ENCODE results near the gene BRCA1.
"Not testable (repeated sequence)": the region's sequence is repeated elsewhere in the genome, so short reads cannot be mapped to it uniquely, and the experiment has no call there.

Gene BRCA1

DNA sequence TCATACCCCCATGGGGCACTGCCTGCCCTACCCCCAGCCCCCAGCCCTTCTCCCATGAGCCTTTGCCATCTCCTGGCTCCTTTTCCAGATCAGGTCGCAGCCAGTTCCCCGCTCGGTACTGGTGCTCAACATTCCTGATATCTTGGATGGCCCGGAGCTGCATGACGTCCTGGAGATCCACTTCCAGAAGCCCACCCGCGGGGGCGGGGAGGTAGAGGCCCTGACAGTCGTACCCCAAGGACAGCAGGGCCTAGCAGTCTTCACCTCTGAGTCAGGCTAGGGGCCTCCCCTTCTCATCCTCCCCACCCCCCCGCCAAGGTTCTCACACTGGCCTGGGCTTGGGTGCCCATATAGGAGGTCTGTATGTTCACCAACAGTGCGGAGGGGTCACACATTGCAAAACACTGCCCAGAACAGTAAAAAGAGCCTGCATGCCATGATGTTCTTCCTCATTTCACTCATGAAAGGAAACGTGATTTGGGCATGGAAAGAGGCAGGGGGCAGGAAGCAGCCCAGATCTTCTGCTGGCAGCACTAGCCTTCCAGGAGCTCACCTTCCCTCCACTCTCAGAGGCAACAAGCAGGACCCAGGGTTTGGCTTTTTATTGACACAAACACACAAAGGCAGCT, 111.0 kb downstream of the BRCA1 start:
- Histone ChIP-seq H3K9ac (ENCODE audit: low read length) (no peak overlapping the region), H3K27me3 (ENCODE audit: control insufficient read depth, insufficient read depth, low read length) (no peaks in the 10 kb centered on the region), H3K36me3 (ENCODE audit: control insufficient read depth, insufficient read depth, low read length) (peaks cover 21% of the 10 kb centered on the region), H3K4me1 (ENCODE audit: control insufficient read depth, insufficient read depth, low read length) (peaks cover 5% of the 10 kb centered on the region), H3K4me3 (ENCODE audit: low read length) (no peak overlapping the region), H3K27ac (ENCODE audit: low read depth, low read length) (no peak overlapping the region)

DNA sequence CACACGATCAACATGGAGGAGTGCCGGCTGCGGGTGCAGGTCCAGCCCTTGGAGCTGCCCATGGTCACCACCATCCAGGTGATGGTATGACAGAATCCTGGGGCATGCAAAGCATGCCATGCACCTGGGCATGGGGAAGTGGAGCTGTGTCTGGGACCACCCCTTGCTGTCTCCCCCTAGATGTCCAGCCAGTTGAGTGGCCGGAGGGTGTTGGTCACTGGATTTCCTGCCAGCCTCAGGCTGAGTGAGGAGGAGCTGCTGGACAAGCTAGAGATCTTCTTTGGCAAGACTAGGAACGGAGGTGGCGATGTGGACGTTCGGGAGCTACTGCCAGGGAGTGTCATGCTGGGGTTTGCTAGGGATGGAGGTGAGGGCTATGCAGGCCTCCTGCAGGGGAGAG, 111.9 kb downstream of the BRCA1 start:
- Histone ChIP-seq H3K4me3 (ENCODE audit: low read length) (no peak overlapping the region), H3K4me1 (ENCODE audit: control insufficient read depth, insufficient read depth, low read length) (peaks cover 2% of the 10 kb centered on the region), H3K9ac (ENCODE audit: low read length) (peak overlapping the region; percentile 6), H3K27me3 (ENCODE audit: control insufficient read depth, insufficient read depth, low read length) (no peaks in the 10 kb centered on the region), H3K27ac (ENCODE audit: low read depth, low read length) (no peak overlapping the region), H3K36me3 (ENCODE audit: control insufficient read depth, insufficient read depth, low read length) (peaks cover 18% of the 10 kb centered on the region)

DNA sequence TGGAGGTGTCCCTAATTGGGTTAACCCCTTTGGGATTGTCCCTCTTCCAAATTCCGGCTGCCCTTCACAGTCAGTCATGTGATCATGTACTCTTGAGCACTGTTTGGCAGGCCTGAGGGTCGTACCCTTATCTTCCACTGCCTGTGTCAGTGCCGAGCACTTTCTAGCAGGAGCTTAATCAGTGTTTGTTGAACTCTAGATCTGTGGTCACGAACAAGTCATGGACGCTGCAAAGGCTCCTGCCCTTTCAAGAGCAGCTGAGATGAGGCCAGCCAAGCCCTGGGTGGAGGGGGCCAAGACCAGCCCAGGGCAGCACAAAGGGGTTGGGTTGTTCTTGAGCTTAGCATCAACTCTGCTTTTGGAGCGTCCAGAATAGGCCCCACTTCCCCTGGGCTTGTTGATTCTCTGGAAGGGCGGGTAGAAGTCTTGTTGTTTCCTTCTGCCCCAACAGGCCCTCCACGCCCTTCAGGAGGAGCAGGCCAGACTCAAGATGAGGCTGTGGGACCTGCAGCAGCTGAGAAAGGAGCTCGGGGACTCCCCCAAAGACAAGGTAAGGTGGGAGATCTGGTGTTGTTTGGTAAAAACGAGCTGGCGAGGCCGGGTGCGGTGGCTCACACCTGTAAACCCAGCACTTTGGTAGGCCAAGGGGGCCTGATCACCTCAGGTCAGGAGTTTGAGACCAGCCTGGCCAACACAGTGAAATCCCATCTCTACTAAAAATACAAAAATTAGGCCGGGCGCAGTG, 113.3 kb downstream of the BRCA1 start:
- Histone ChIP-seq H3K4me1 (ENCODE audit: control insufficient read depth, insufficient read depth, low read length) (no peaks in the 10 kb centered on the region), H3K4me3 (ENCODE audit: low read length) (no peak overlapping the region), H3K36me3 (ENCODE audit: control insufficient read depth, insufficient read depth, low read length) (peaks cover 14% of the 10 kb centered on the region), H3K27ac (ENCODE audit: low read depth, low read length) (no peak overlapping the region), H3K9ac (ENCODE audit: low read length) (no peak overlapping the region), H3K27me3 (ENCODE audit: control insufficient read depth, insufficient read depth, low read length) (no peaks in the 10 kb centered on the region)

DNA sequence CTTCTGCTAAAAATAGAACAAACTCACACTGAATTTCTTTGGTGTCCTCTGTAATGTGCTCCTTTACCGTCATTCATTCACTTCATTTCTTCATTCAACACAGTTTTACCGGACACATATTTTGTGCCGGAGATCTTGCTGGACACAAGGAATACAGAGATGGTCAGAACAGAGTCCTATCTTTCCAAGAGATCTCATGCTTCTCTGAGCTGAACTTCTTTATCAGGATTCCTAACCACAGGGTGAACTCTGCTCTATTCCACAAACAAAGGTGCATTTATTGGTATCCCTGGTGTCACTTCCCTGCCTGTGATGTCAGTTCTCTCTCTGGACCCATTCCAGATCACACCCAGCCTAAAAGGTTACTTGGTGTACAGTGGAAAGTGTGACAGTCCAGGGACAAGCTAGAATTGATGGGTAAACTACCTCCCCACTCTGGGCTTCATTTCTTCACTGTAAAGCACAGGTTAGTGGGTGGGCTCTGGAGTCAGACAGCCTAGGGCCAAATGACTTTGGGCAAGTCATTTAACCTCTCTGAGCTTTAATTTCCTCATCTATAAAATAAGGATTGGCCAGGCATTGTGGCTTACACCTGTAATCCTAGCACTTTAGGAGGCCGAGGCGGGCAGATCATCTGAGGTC, 114.4 kb downstream of the BRCA1 start:
- H3K36me3 ChIP-seq (ENCODE audit: control insufficient read depth, insufficient read depth, low read length), result peaks cover 14% of the 10 kb centered on the region
- no peak overlapping the region for H3K4me3 ChIP-seq (ENCODE audit: low read length)
- peaks cover 3% of the 10 kb centered on the region for H3K4me1 ChIP-seq (ENCODE audit: control insufficient read depth, insufficient read depth, low read length)
- no peak overlapping the region for H3K27ac ChIP-seq (ENCODE audit: low read depth, low read length)
- no peak overlapping the region for H3K9ac ChIP-seq (ENCODE audit: low read length)
- no peaks in the 10 kb centered on the region for H3K27me3 ChIP-seq (ENCODE audit: control insufficient read depth, insufficient read depth, low read length)

DNA sequence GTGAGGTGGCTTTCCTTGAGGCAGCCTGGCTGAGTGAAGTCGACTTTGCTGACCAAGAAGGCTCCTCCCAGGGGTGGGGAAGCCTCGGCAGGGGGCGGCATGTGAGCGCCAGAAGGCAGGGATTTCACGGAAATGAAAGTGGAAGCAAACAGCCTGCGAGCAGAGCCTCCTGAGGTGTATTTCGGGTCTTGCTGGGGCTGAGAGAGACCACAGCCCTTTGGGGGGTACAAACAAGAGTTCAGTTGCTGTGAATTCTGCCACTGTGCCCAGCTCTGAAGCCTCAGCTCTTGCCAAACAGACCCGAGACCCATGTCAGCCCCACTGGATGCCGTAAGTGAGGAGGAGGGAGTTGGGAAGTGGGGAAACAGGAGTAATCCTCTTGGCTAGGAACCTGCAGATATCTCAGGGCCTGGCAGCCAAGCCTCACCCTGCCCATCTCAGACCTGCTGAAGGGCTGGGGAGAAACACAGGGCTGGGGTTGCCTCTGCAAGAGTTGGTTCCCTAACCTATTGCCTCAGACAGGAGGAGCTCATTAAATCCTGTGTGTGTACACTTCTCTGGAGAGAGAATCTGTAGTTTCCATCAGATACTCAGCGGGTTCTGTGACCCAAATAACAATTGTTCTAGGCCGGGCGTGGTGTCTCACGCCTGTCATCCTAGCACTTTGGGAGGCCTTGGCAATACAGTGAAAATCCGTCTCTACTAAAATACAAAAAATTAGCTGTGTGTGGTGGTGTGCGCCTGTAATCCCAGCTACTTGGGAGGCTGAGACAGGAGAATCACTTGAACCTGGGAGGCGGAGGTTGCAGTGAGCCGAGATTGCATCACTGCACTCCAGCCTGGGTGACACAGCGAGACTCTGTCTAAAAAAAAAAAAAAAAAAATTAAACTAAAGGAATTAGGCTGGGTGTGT, 118.3 kb downstream of the BRCA1 start, which contains the start of gene IFI35:
IFI35 (plus strand) TSS at position 146 of the 913 bp plus-strand sequence; CDS start at position 310, 164 bp downstream.
- Histone ChIP-seq H3K4me3 (ENCODE audit: low read length) (peak within 1 kb of the TSS; percentile 96), H3K9ac (ENCODE audit: low read length) (peak within 1 kb of the TSS; percentile 93), H3K27me3 (ENCODE audit: control insufficient read depth, insufficient read depth, low read length) (no peaks in the 10 kb centered on the region), H3K36me3 (ENCODE audit: control insufficient read depth, insufficient read depth, low read length) (peaks cover 7% of the 10 kb centered on the region), H3K27ac (ENCODE audit: low read depth, low read length) (peak within 1 kb of the TSS; percentile 94), H3K4me1 (ENCODE audit: control insufficient read depth, insufficient read depth, low read length) (peaks cover 3% of the 10 kb centered on the region)

DNA sequence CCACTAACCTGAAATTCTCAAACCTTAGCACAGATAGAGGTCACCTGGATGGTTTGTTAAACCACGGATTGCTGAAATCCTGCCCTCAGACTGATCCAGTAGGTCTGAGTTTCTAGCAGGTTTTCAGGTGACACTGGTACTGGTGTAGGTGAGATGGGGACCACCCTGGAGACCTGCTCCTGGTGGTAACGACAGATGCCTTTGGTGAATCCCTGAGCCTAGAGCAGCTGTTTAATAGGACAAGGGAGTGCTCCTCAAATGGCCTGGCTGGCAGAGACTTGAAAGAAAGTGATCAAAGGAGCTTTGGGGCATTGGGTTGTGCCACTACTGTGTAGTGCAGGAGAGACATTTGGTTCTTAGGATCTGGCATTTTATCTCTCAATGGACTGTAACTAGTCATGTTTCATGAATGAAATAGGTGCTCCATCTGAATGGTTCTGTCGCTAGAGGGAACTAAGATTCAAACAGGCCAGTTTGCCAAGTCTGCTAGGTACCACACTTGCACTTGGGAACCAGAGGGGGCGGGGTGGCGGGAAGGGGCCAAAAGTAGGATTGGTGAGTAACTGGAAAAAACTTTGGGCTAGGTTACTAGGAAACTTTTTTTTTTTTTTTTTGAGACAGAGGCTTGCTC, 121.5 kb downstream of the BRCA1 start:
- Histone ChIP-seq H3K27me3 (ENCODE audit: control insufficient read depth, insufficient read depth, low read length) (no peaks in the 10 kb centered on the region), H3K36me3 (ENCODE audit: control insufficient read depth, insufficient read depth, low read length) (peaks cover 19% of the 10 kb centered on the region), H3K4me1 (ENCODE audit: control insufficient read depth, insufficient read depth, low read length) (peaks cover 10% of the 10 kb centered on the region), H3K4me3 (ENCODE audit: low read length) (no peak overlapping the region), H3K9ac (ENCODE audit: low read length) (no peak overlapping the region), H3K27ac (ENCODE audit: low read depth, low read length) (no peak overlapping the region)

DNA sequence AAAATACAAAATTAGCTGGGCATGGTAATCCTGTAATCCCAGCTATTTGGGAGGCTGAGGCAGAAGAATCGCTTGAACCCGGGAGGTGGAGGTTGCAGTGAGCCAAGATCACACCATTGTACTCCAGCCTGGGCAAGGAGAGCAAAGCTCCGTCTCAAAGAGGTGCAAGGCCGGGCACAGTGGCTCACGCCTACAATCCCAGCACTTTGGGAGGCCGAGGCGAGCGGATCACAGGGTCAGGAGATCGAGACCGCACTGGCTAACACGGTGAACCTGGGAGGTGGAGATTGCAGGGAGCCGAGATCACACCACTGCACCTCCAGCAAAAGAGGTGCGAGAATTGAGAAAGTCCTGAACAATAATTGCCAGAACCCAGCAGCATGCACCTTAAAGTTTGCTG, 124.3 kb downstream of the BRCA1 start:
- not testable (repeated sequence) for H3K9ac ChIP-seq (ENCODE audit: low read length); H3K27ac ChIP-seq (ENCODE audit: low read depth, low read length)

DNA sequence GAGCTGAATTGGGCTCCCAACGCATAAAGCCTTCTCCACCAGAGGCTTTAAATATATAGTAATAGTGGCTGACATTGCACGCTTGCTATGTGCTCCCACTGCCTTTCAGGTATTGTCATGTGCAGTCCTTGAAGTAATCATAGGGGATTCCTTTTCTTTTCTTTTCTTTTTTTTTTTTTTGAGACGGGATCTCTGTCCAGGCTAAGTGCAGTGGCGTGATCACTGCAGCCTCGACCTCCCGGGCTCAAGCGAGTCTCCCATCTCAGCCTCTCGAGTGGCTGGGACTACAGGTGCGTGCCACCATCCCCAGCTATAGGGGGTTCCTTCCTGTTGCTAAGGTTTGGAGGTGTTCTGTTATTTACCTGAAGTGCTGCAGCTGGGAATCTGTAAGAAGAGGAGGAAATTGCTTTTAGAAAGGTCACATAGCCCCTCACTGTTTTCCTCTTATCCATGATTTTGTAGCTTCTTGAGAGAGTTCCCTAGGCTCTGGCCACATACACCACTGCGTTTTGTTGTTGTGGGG, 126.1 kb downstream of the BRCA1 start:
- Histone ChIP-seq H3K27ac (ENCODE audit: low read depth, low read length) (peak overlapping the region; percentile 85), H3K27me3 (ENCODE audit: control insufficient read depth, insufficient read depth, low read length) (no peaks in the 10 kb centered on the region), H3K4me3 (ENCODE audit: low read length) (peak overlapping the region; percentile 82), H3K4me1 (ENCODE audit: control insufficient read depth, insufficient read depth, low read length) (peaks cover 14% of the 10 kb centered on the region), H3K36me3 (ENCODE audit: control insufficient read depth, insufficient read depth, low read length) (peaks cover 19% of the 10 kb centered on the region), H3K9ac (ENCODE audit: low read length) (peak overlapping the region; percentile 91)

More for the DNA sequence above, 124.3 kb downstream of the BRCA1 start:
- not testable (repeated sequence) for H3K4me3 ChIP-seq (ENCODE audit: low read length); H3K27me3 ChIP-seq (ENCODE audit: control insufficient read depth, insufficient read depth, low read length)
- peaks cover 14% of the 10 kb centered on the region for H3K4me1 ChIP-seq (ENCODE audit: control insufficient read depth, insufficient read depth, low read length)
- peaks cover 19% of the 10 kb centered on the region for H3K36me3 ChIP-seq (ENCODE audit: control insufficient read depth, insufficient read depth, low read length)

DNA sequence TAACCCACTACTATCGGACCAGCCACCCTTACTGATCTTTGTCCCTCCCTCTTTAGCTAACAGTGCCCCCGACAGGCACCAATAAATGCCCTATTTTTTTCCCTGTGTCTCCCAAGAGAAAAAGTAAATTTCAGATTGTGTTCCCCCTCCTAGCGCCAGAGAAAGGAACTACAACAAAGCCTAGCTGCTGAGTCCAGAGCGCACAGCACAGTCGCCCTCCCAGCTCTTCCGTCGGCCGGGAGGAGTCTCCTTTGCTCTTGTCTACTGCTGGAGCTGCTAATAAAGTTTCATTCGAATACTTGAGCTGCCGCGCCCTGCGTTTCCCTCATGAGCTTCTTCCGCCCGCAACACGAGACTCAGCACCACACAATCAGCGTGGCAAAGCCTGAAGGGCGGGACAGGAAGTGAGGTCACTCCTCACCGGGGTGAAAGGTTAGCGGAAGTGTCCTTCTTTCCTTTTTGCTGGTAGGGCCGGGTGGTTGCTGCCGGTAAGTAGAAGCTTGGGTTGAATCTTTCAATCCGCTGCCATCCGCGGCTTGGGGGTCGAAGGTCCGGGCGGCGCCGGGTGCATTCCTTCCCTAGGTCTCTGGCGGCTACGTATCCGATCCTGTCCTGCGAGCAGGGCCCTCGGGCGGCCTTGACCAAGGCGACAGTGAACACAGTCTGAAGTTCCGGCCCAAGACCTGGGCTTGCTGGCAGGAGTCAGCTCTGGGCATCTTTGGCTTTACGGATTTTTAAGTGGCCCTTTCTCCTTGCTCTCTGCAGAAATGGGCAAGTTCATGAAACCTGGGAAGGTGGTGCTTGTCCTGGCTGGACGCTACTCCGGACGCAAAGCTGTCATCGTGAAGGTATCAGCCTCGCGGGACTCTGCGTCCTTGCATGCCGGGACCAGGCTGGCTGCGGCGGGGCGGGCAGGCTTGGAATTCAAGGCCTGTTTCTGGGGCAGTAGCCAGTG, 126.9 kb downstream of the BRCA1 start, which contains the start of gene RPL27:
RPL27 (plus strand) TSS at position 436 of the 955 bp plus-strand sequence; CDS start at position 768, 332 bp downstream.
- Histone ChIP-seq H3K4me3 (ENCODE audit: low read length) (peak within 1 kb of the TSS; percentile 82), H3K4me1 (ENCODE audit: control insufficient read depth, insufficient read depth, low read length) (peaks cover 14% of the 10 kb centered on the region), H3K27me3 (ENCODE audit: control insufficient read depth, insufficient read depth, low read length) (no peaks in the 10 kb centered on the region), H3K36me3 (ENCODE audit: control insufficient read depth, insufficient read depth, low read length) (peaks cover 14% of the 10 kb centered on the region), H3K27ac (ENCODE audit: low read depth, low read length) (peak within 1 kb of the TSS; percentile 85), H3K9ac (ENCODE audit: low read length) (peak within 1 kb of the TSS; percentile 91)

DNA sequence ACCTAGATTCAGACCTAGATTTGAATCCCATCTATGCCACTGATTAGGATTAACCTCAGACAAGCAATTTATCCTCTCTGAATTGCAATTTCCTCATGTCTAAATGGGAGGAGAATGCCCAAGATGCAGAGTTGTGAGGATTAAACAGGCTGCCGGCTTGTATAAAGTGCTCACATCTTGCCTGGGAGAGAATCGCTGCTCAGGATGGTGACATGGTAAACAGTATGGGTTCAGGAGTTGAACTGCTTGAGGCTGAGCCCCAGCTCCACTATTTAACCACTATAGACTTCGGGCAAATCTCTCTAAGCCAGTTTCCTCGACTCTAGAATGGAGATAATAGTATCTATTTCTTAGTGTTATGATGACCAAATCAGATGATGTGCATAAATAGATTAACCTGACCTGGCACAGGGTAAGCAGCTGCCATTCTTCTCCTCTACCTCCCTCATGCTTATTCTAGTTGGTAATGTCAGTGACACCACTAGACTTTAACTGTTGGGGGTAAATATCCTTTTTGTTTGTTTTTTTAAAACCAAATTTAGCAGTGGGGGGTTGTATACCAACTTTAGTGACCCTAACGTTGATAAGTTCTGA, 127.7 kb downstream of the BRCA1 start:
- Histone ChIP-seq H3K27me3 (ENCODE audit: control insufficient read depth, insufficient read depth, low read length) (no peaks in the 10 kb centered on the region), H3K9ac (ENCODE audit: low read length) (peak overlapping the region; percentile 12), H3K36me3 (ENCODE audit: control insufficient read depth, insufficient read depth, low read length) (peaks cover 19% of the 10 kb centered on the region), H3K4me3 (ENCODE audit: low read length) (peak overlapping the region; percentile 44), H3K4me1 (ENCODE audit: control insufficient read depth, insufficient read depth, low read length) (peaks cover 14% of the 10 kb centered on the region), H3K27ac (ENCODE audit: low read depth, low read length) (peak overlapping the region; percentile 77)
